Measurements from ENCODE around the gene EEIG1. TPM values are rescaled to one million over a fixed set of nuclear protein-coding genes. Genes with fewer than 3 reads are reported as not detected.

The EEIG1 gene
- total RNA-seq, 1 donor = 20.6 TPM

DNA sequence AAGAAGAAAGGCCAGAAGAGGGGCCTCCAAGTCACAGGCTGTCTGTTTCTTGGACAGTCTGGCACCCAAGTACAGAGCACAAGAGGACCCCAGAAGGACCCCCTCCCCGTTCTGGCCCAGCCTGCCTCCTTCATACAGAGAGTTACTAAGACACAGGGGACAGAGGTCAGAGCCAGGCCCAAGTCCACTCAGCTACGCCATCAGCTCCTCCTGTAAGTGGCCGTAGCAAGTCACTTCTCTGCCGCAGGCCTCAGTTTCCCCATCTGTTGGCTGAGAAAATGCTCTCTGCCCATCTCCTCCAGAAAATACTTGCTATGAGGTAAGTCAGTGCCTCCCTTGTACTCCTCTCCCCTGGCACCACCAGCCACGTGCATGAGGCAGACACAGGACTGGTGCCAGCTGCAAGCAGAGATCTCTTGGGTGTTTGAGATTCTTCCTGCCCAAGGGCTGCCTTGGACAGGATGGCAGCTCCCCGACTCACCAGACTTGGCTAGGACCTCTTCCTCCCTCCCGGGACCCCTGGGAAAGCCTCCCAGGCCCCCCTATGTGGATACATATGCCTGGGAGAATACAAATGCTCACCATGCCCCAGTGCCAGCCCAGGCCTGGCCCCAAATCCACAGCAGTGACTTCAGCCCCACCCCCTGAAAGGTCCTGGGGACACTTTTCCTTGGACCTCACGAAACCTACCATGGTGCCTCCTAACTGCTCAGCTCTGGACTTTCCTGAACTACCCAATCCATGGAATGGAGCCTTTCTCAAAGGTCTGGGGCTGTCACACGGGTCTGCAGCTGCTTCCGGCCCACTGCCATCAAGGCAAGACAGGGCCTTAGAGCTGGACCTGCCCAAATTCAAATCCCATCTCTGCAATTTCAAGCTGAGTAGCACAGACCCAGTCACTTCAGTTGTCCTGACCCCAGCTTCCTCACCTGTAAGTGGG, 5.1 kb downstream of the EEIG1 start:
- peaks cover 86% of the 10 kb centered on the region for H4K20me1 ChIP-seq (ENCODE audit: insufficient read depth, low read length)
- no peak overlapping the region for H3K4me2 ChIP-seq (ENCODE audit: insufficient read depth, low read length)
- H3K36me3 ChIP-seq (ENCODE audit: insufficient read depth, low read length) = no peaks in the 10 kb centered on the region
- no peaks in the 10 kb centered on the region for H3K27me3 ChIP-seq (ENCODE audit: insufficient read depth, low read length)
- DNase-seq (ENCODE audit: insufficient read length, low spot score, missing footprints) = peak; percentile 84
- H3K79me2 ChIP-seq (ENCODE audit: insufficient read depth, low read length) = peaks cover 98% of the 10 kb centered on the region
- no peak overlapping the region for H3K27ac ChIP-seq (ENCODE audit: low read depth, low read length)
- TF ChIP-seq, protein P1, sequence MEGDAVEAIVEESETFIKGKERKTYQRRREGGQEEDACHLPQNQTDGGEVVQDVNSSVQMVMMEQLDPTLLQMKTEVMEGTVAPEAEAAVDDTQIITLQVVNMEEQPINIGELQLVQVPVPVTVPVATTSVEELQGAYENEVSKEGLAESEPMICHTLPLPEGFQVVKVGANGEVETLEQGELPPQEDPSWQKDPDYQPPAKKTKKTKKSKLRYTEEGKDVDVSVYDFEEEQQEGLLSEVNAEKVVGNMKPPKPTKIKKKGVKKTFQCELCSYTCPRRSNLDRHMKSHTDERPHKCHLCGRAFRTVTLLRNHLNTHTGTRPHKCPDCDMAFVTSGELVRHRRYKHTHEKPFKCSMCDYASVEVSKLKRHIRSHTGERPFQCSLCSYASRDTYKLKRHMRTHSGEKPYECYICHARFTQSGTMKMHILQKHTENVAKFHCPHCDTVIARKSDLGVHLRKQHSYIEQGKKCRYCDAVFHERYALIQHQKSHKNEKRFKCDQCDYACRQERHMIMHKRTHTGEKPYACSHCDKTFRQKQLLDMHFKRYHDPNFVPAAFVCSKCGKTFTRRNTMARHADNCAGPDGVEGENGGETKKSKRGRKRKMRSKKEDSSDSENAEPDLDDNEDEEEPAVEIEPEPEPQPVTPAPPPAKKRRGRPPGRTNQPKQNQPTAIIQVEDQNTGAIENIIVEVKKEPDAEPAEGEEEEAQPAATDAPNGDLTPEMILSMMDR (IDR thresholded peaks at IDR 0.05; ENCODE audit: extremely low read depth, low read depth, low read length) = no peak
- H2AFZ ChIP-seq (ENCODE audit: low read length) = no peak overlapping the region
- H3K4me3 ChIP-seq (ENCODE audit: insufficient read depth, low read length) = no peak overlapping the region
- no peaks in the 10 kb centered on the region for H3K9me3 ChIP-seq (ENCODE audit: low read depth, low read length)
- peaks cover 44% of the 10 kb centered on the region for H3K4me1 ChIP-seq (ENCODE audit: insufficient read depth, low read length)

DNA sequence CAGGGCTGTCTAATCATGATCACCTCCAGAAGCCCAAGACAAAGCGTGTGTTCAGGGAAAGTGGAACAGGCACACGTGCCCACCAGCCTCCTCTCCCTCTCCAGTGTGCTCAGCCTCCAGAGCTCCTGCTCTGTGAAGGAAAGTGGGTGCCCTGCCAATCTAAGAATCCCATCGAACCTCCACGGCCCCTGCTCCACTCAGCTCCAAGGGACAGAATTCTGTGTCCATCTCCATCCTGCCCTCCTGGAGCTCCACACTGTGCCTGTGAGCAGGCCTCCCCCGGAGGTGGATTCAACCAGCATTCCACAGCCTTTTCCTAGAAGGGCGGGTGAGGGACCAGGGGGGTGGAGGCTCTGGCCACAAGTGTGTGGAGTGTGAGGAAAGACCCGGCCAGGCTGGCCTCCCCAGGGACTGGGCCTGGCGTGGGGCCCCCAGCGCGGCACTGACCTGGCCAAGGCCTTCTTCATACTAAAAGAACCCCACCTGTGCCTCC, 6.0 kb downstream of the EEIG1 start:
- Histone ChIP-seq H3K27me3 (ENCODE audit: insufficient read depth, low read length) (no peaks in the 10 kb centered on the region), H3K36me3 (ENCODE audit: insufficient read depth, low read length) (no peaks in the 10 kb centered on the region), H3K4me2 (ENCODE audit: insufficient read depth, low read length) (no peak overlapping the region), H3K4me1 (ENCODE audit: insufficient read depth, low read length) (peaks cover 43% of the 10 kb centered on the region), H2AFZ (ENCODE audit: low read length) (no peak overlapping the region), H3K9me3 (ENCODE audit: low read depth, low read length) (no peaks in the 10 kb centered on the region), H3K79me2 (ENCODE audit: insufficient read depth, low read length) (peaks cover 99% of the 10 kb centered on the region), H3K4me3 (ENCODE audit: insufficient read depth, low read length) (no peak overlapping the region), H4K20me1 (ENCODE audit: insufficient read depth, low read length) (peaks cover 86% of the 10 kb centered on the region), H3K27ac (ENCODE audit: low read depth, low read length) (no peak overlapping the region)
- DNase-seq (ENCODE audit: insufficient read length, low spot score, missing footprints) = peak; percentile 80
- TF ChIP-seq, protein P1 (IDR thresholded peaks at IDR 0.05; ENCODE audit: extremely low read depth, low read depth, low read length) = no peak

DNA sequence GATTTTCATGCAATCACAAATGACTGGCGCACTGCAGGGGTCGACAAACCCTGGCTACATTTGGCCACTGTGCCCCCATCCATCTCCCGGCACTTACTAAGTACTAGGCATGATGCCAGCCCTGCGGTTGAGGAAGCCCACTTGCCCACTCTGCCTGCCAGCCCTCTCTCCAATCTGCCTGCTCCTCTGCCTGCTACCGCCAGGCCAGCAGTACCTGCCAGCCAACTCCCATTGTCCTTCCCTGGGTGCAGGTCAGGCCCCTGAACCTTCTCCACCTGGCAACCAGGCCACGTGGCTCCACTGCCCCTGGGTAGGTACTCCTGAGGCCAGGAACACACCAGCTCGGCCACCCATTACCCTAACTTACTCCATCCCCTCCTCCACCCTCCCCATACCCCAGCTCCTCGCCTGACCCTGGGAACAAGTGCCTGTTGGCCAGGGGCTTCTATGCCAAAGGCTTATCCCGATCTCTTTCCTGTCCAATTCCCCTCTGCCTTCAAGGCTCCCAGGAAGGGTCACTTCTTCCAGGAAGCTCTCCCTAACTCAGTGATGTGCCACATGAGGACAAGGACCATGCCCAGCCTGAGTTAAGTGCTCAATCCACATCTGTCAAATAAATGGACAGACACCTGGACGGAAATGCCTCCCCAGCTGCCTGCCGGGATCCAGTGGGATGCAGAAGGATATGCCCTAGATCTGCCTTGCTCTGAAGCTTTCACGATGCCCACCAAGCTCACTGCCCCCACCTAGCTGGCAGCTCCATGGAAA, 6.6 kb downstream of the EEIG1 start:
- Histone ChIP-seq H2AFZ (ENCODE audit: low read length) (no peak overlapping the region), H4K20me1 (ENCODE audit: insufficient read depth, low read length) (peaks cover 80% of the 10 kb centered on the region), H3K4me3 (ENCODE audit: insufficient read depth, low read length) (no peak overlapping the region), H3K36me3 (ENCODE audit: insufficient read depth, low read length) (no peaks in the 10 kb centered on the region), H3K4me1 (ENCODE audit: insufficient read depth, low read length) (peaks cover 37% of the 10 kb centered on the region), H3K4me2 (ENCODE audit: insufficient read depth, low read length) (no peak overlapping the region), H3K79me2 (ENCODE audit: insufficient read depth, low read length) (peaks cover 99% of the 10 kb centered on the region), H3K27ac (ENCODE audit: low read depth, low read length) (no peak overlapping the region), H3K9me3 (ENCODE audit: low read depth, low read length) (no peaks in the 10 kb centered on the region), H3K27me3 (ENCODE audit: insufficient read depth, low read length) (no peaks in the 10 kb centered on the region)
- DNase-seq (ENCODE audit: insufficient read length, low spot score, missing footprints) = peak; percentile 46
- TF ChIP-seq, protein P1 (IDR thresholded peaks at IDR 0.05; ENCODE audit: extremely low read depth, low read depth, low read length) = no peak
